Body of pancreas (tissue), 4 donors: Measurements from ENCODE around the gene TPPP.

ENCODE experiments used
- POLR2A ChIP-seq, 3 donors: fragments of 450-650 bp; IDR thresholded peaks; one replicate each; pipeline ENCODE4 v1.6.1; 2016; ENCODE audit warnings: antibody characterized with exemption in 3 of 3, mild to moderate bottlenecking in 2 of 3
- TF ChIP-seq, protein P1 (sequence below), 7 experiments: fragments of 450-650 bp in 4 of 7; fragments of 200-600 bp in 3 of 7; sonication (generic) in 3 of 7; IDR thresholded peaks; one replicate each; pipeline ENCODE4 v1.5.1; 2016 to 2019; ENCODE audit warnings: antibody characterized with exemption in 7 of 7

DNA sequence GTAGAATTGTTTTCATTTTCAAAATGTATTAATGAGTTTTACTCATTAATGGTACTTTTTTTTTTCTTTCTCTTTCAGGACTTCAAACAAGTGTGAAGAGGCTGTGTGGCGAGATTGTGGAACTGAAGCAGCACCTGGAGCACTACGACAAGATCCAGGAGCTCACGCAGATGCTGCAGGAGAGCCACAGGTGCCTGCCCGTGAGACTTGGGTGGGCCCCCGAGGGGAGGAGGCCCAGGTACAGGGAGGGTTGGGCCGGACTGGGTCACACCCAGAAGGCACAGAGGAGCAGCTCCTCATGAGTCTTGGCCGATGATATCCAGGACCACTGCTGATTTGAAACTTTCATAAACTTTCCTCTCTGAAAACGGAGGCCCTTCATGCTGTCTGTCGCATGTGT, 45.4 kb downstream of the TPPP start:
- TF ChIP-seq, protein P1, sequence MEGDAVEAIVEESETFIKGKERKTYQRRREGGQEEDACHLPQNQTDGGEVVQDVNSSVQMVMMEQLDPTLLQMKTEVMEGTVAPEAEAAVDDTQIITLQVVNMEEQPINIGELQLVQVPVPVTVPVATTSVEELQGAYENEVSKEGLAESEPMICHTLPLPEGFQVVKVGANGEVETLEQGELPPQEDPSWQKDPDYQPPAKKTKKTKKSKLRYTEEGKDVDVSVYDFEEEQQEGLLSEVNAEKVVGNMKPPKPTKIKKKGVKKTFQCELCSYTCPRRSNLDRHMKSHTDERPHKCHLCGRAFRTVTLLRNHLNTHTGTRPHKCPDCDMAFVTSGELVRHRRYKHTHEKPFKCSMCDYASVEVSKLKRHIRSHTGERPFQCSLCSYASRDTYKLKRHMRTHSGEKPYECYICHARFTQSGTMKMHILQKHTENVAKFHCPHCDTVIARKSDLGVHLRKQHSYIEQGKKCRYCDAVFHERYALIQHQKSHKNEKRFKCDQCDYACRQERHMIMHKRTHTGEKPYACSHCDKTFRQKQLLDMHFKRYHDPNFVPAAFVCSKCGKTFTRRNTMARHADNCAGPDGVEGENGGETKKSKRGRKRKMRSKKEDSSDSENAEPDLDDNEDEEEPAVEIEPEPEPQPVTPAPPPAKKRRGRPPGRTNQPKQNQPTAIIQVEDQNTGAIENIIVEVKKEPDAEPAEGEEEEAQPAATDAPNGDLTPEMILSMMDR (IDR thresholded peaks at IDR 0.05): no peak
- TF ChIP-seq POLR2A (IDR thresholded peaks at IDR 0.05): no peak
